H9 (cell line): Measurements from ENCODE around the gene SETD4. TPM values are rescaled to one million over a fixed set of nuclear protein-coding genes. Genes with fewer than 3 reads are reported as not detected.

Experiments
- DNase-seq: peaks from one replicate; pipeline ENCODE4 v3.0.0-alpha.2; 2017
- H2AFZ ChIP-seq: one replicate; pipeline ENCODE4 v1.6.1; 2013; ENCODE audit warnings: mild to moderate bottlenecking, low read length, control low read depth, moderate library complexity
- H2AK5ac ChIP-seq: 2 replicates; pipeline ENCODE4 v1.6.1; 2013; ENCODE audit warnings: low read length, control low read depth, mixed read lengths; ENCODE audit not compliant: insufficient read length
- H2BK120ac ChIP-seq: one replicate; pipeline ENCODE4 v1.6.1; 2013; ENCODE audit warnings: low read depth, mild to moderate bottlenecking, low read length, control low read depth, inconsistent platforms; ENCODE audit not compliant: poor library complexity, severe bottlenecking
- H2BK12ac ChIP-seq: 2 replicates; pipeline ENCODE4 v1.6.1; 2013; ENCODE audit warnings: low read length, control low read depth, mixed read lengths, low read depth; ENCODE audit not compliant: insufficient read length
- H2BK15ac ChIP-seq: 2 replicates; pipeline ENCODE4 v1.6.1; 2013; ENCODE audit warnings: low read depth, low read length, control low read depth
- H2BK20ac ChIP-seq: one replicate; pipeline ENCODE4 v1.6.1; 2013; ENCODE audit warnings: low read depth, mild to moderate bottlenecking, low read length, control low read depth, inconsistent platforms; ENCODE audit not compliant: poor library complexity, severe bottlenecking
- H2BK5ac ChIP-seq: 2 replicates; pipeline ENCODE4 v1.6.1; 2013; ENCODE audit warnings: low read length, control low read depth, mixed read lengths; ENCODE audit not compliant: insufficient read length
- H3K14ac ChIP-seq: 2 replicates; pipeline ENCODE4 v1.6.1; 2013; ENCODE audit warnings: low read length, control low read depth; ENCODE audit not compliant: insufficient read depth
- H3K18ac ChIP-seq: 2 replicates; pipeline ENCODE4 v1.6.1; 2013; ENCODE audit warnings: low read depth, mild to moderate bottlenecking, mixed read lengths, low read length, control low read depth; ENCODE audit not compliant: insufficient read length
- H3K23ac ChIP-seq: 2 replicates; pipeline ENCODE4 v1.6.1; 2013; ENCODE audit warnings: low read length, control low read depth, mixed read lengths, low read depth; ENCODE audit not compliant: insufficient read length
- H3K23me2 ChIP-seq: 2 replicates; pipeline ENCODE4 v1.6.1; 2013; ENCODE audit warnings: low read depth, mild to moderate bottlenecking, mixed read lengths, low read length, control low read depth; ENCODE audit not compliant: insufficient read length, poor library complexity, severe bottlenecking
- H3K27ac ChIP-seq: 2 replicates; pipeline ENCODE4 v1.5.1; 2013; ENCODE audit warnings: low read length, control low read depth, mixed read lengths, low read depth; ENCODE audit not compliant: insufficient read length
- H3K27me3 ChIP-seq: 2 replicates; pipeline ENCODE4 v1.6.1; 2013; ENCODE audit warnings: low read length, control low read depth, inconsistent platforms; ENCODE audit not compliant: insufficient read depth
- H3K4ac ChIP-seq: 2 replicates; pipeline ENCODE4 v1.6.1; 2013; ENCODE audit warnings: low read depth, mild to moderate bottlenecking, control low read depth, inconsistent platforms, low read length, moderate library complexity
- H3K4me1 ChIP-seq: 2 replicates; pipeline ENCODE4 v1.6.1; 2013; ENCODE audit warnings: low read length, control low read depth, inconsistent platforms; ENCODE audit not compliant: insufficient read depth
- H3K4me2 ChIP-seq: 2 replicates; pipeline ENCODE4 v1.6.1; 2013; ENCODE audit warnings: low read length, control low read depth, mixed read lengths; ENCODE audit not compliant: insufficient read length, insufficient read depth
- H3K56ac ChIP-seq: 2 replicates; pipeline ENCODE4 v1.6.1; 2013; ENCODE audit warnings: low read depth, mild to moderate bottlenecking, mixed read lengths, low read length, control low read depth; ENCODE audit not compliant: insufficient read length
- H3K79me1 ChIP-seq: 2 replicates; pipeline ENCODE4 v1.6.1; 2013; ENCODE audit warnings: low read depth, mild to moderate bottlenecking, moderate library complexity, low read length, control low read depth, inconsistent platforms; ENCODE audit not compliant: insufficient read depth, poor library complexity, severe bottlenecking
- H3K79me2 ChIP-seq: 2 replicates; pipeline ENCODE4 v1.6.1; 2013; ENCODE audit warnings: low read length, control low read depth, inconsistent platforms; ENCODE audit not compliant: insufficient read depth
- H3K9ac ChIP-seq: 2 replicates; pipeline ENCODE4 v1.6.1; 2013; ENCODE audit warnings: low read length, control low read depth, mixed read lengths; ENCODE audit not compliant: insufficient read length; ENCODE audit errors: extremely low read depth
- H3K9me3 ChIP-seq: one replicate; pipeline ENCODE4 v1.6.1; 2013; ENCODE audit warnings: low read depth, low read length, inconsistent platforms; ENCODE audit not compliant: control insufficient read depth
- H3T11ph ChIP-seq: one replicate; pipeline ENCODE4 v1.6.1; 2013; ENCODE audit warnings: mild to moderate bottlenecking, low read length, control low read depth, inconsistent platforms
- H4K20me1 ChIP-seq: one replicate; pipeline ENCODE4 v1.6.1; 2013; ENCODE audit not compliant: control insufficient read depth, insufficient read length, insufficient read depth
- H4K5ac ChIP-seq: 2 replicates; pipeline ENCODE4 v1.6.1; 2013; ENCODE audit warnings: low read depth, mild to moderate bottlenecking, mixed read lengths, low read length, control low read depth; ENCODE audit not compliant: insufficient read length
- H4K8ac ChIP-seq: replicated peaks from 2 replicates; pipeline ENCODE4 v1.6.1; 2013; ENCODE audit warnings: low read length, control low read depth, mixed read lengths, low read depth; ENCODE audit not compliant: insufficient read length
- H4K91ac ChIP-seq: 2 replicates; pipeline ENCODE4 v1.6.1; 2013; ENCODE audit warnings: low read depth, mild to moderate bottlenecking, moderate library complexity, mixed read lengths, low read length, control low read depth; ENCODE audit not compliant: insufficient read length
- H3K27ac Mint-ChIP-seq, 3 experiments: 2 replicates in 2 of 3; 3 replicates in 1 of 3; pipeline ENCODE4 v1.8.0; 2020 to 2021; ENCODE audit warnings: mixed read lengths in 3 of 3, mild to moderate bottlenecking in 1 of 3, moderate library complexity in 1 of 3
- H3K27me3 Mint-ChIP-seq: 2 replicates; pipeline ENCODE4 v1.8.0; 2021; ENCODE audit warnings: low read depth, mild to moderate bottlenecking, moderate library complexity, mixed read lengths
- H3K36me3 Mint-ChIP-seq, 3 experiments: 2 replicates in 2 of 3; 3 replicates in 1 of 3; pipeline ENCODE4 v1.8.0; 2020 to 2021; ENCODE audit warnings: low read depth in 3 of 3, mixed read lengths in 3 of 3; ENCODE audit not compliant: insufficient read depth in 1 of 3
- H3K4me1 Mint-ChIP-seq, 2 experiments: 2 replicates each; pipeline ENCODE4 v1.8.0; 2020; ENCODE audit warnings: mixed read lengths in 2 of 2
- H3K4me3 Mint-ChIP-seq, 2 experiments: 2 replicates in 1 of 2; 3 replicates in 1 of 2; pipeline ENCODE4 v1.8.0; 2020 to 2021; ENCODE audit warnings: mild to moderate bottlenecking in 2 of 2, mixed read lengths in 2 of 2, moderate library complexity in 1 of 2
- H3K9me3 Mint-ChIP-seq, 2 experiments: 2 replicates in 1 of 2; 3 replicates in 1 of 2; pipeline ENCODE4 v1.8.0; 2020; ENCODE audit warnings: mild to moderate bottlenecking in 2 of 2, mixed read lengths in 2 of 2, moderate library complexity in 1 of 2
- CTCF ChIP-seq: fragments of 200-600 bp; sonication (generic); conservative IDR thresholded peaks from 3 replicates; pipeline ENCODE4 v1.8.0; 2021; ENCODE audit warnings: antibody characterized with exemption, mild to moderate bottlenecking
- WGBS: extraction: QIAGEN DNeasy Blood & Tissue Kit; methylation state at CpG from one replicate; pipeline ENCODE4 v1.1.7; 2013; ENCODE audit warnings: missing lambda C conversion rate, low lambda C conversion rate, mixed read lengths; ENCODE audit not compliant: insufficient read length; ENCODE audit errors: extremely low coverage; 5-methylcytosine and 5-hydroxymethylcytosine counted together
- total RNA-seq: library from RNA; stranded (reverse); gene quantifications from 2 replicates; pipeline ENCODE4 v1.2.1, GENCODE V29; 2021

The SETD4 gene
- total RNA-seq, 1 experiment from 2014 or later: 52.5 TPM

- Mint-ChIP-seq H3K4me1 (peaks cover 7 to 20% of the 10 kb centered on the region in 2 experiments), H3K36me3 (peaks cover 0 to 8% (median 4%) of the 10 kb centered on the region in 3 experiments; a peak in 4 of 7 replicates), H3K4me3 (no peak overlapping the region; a peak in 2 of 5 replicates), H3K27me3 (no peaks in the 10 kb centered on the region; the same call in 1 of the 2 replicates), H3K9me3 (no peaks in the 10 kb centered on the region), H3K27ac (peak overlapping the region in 1 of 3 experiments; percentile 21; a peak in 1 of 7 replicates)
- Histone ChIP-seq H2BK120ac (no peak overlapping the region), H3T11ph (no peak overlapping the region), H4K5ac (no peak overlapping the region), H2BK15ac (no peak overlapping the region), H3K23ac (no peak overlapping the region), H3K56ac (no peak overlapping the region), H3K23me2 (no peaks in the 10 kb centered on the region), H3K18ac (no peak overlapping the region), H3K4me2 (peak overlapping the region; percentile 47), H2BK20ac (no peak overlapping the region), H3K27me3 (no peaks in the 10 kb centered on the region; the same call in 1 of the 2 replicates), H3K4ac (no peak overlapping the region), H3K79me1 (no peaks in the 10 kb centered on the region), H2BK12ac (no peak overlapping the region), H2AFZ (peak overlapping the region; percentile 96), H3K27ac (no peak overlapping the region), H3K14ac (0 out of 2 replicates have a peak overlapping the region, but pooled peaks have one; percentile 46), H3K79me2 (no peaks in the 10 kb centered on the region), H4K20me1 (no peaks in the 10 kb centered on the region), H3K4me1 (no peaks in the 10 kb centered on the region), H2AK5ac (no peak overlapping the region), H4K8ac (no peak overlapping the region), H2BK5ac (no peak overlapping the region), H3K9ac (no peak overlapping the region), H4K91ac (no peak overlapping the region), H3K9me3 (no peaks in the 10 kb centered on the region)
- DNase-seq: peak; percentile 86
- TF ChIP-seq CTCF: peak; percentile 97
- no CpG with 5 or more reads among the region's 25 CpGs for WGBS
These were observed 31.9 kb downstream of the SETD4 start for GRCh38 chr21:36028127-36029069.
